Smooth muscle cell of the coronary artery (primary cell): ENCODE results near the gene SLAIN2. TPM values are rescaled to one million over a fixed set of nuclear protein-coding genes. Genes with fewer than 3 reads are reported as not detected.

Experiments used
- total RNA-seq: library from RNA; depleted of rRNA; stranded (reverse); fragments of >200 nt; gene quantifications from 2 replicates; pipeline ENCODE4 v1.2.3, GENCODE V29; 2014; ENCODE audit warnings: low replicate concordance

The SLAIN2 gene
- 9.5 and 16.2 TPM in 2 replicates for total RNA-seq

GRCh38 chr4:48340965-48341775 lies at the start of gene SLAIN2:
Gene SLAIN2 (plus strand): TSS chr4:48341529. CDS start chr4:48341740, 211 bp downstream.

Other genes starting within 250 kb of the SLAIN2 start
- gene TXK, start 207.3 kb upstream of the SLAIN2 start, total RNA-seq, result 0.08 TPM in 1 of 2 replicates, not detected in the other
- gene TEC, start 71.7 kb upstream of the SLAIN2 start, total RNA-seq, result 0.38 and 0.94 TPM in 2 replicates
- gene SLC10A4, start 141.8 kb downstream of the SLAIN2 start, total RNA-seq, result not detected in 2 replicates
- not detected in 2 replicates for gene ZAR1, start 148.7 kb downstream of the SLAIN2 start, total RNA-seq